EL (cell line): Measurements from ENCODE around the gene MEP1A.
"Not testable (repeated sequence)": the region's sequence is repeated elsewhere in the genome, so short reads cannot be mapped to it uniquely, and the experiment has no call there.

ENCODE experiments used
- DNase-seq: peaks from one replicate; pipeline ENCODE4 v3.0.0-alpha.2; 2016

Gene MEP1A

GRCh38 chr6:46838033-46838432, 44.8 kb downstream of the MEP1A start:
- DNase-seq = no peak

GRCh38 chr6:46842252-46842846, 49.2 kb downstream of the MEP1A start:
- DNase-seq = not testable (repeated sequence)

DNA sequence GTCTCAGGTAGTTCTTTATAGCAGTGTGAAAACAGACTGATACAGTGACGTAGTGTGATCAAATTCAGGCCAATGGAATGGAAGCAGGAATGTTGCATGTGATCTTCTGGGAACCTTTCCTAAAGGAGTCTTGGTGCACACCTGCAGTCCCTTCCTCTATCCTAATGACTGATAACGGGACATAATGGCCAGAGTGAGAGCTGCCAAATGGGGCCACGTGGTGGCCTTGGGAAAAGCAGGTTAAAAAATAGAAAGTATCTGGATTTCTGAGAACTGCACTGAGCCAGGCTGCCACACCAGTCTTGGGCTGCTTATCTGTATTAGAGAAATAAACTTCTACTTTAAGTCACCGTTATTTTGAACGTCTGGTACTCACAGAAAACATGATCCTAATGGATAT, 51.9 kb downstream of the MEP1A start:
- DNase-seq = no peak

DNA sequence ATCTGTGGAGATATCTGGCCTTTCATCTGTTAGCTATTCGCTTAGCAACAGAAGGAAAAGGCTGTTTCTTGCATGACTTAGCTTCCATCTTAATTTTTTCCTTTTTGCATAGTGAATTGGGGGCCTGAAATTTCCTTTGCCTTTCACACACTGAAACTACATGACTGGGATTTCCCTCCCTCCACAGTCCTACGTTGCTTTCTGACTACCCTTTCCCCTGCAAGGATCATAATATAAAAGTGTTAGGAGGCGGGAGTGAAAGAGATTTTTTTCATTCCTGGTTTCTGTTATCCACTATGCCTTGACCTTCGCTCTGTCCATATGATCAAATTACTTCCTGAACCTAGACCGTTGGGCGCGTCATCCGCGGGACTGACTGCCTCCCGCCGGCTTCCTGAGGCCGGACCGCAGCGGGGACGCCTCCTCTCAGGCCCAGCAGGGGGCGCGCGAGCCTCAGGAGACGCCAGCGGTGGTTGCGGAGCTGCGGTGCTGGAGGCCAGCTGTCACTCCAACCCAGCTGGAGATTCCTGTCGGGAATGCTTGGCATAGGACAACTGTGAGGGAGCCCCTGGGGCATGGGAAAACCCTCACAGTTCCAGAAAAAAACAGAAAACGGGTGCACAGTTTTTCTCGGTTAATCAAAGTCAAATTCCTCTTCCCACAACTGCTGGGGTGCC, 55.6 kb downstream of the MEP1A start:
- DNase-seq = peak; percentile 81

DNA sequence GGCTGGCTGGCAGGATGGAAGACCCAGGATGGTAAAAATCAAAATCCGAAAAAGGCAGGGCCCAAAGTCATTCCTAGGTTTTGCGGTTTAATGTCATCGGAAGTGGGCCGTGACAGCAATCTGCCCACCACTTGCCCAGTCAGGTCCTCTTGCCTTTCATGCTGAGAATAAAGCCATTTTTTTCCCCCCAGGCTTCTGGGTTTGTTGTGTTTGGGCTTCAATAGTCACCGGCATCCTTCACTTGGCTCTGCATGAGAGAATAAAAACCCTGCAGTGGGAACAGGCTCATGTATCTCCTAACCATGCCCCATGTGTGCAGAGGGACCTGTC, 56.1 kb downstream of the MEP1A start:
- no peak for DNase-seq

GRCh38 chr6:46850792-46851191, 57.6 kb downstream of the MEP1A start:
- no peak for DNase-seq

DNA sequence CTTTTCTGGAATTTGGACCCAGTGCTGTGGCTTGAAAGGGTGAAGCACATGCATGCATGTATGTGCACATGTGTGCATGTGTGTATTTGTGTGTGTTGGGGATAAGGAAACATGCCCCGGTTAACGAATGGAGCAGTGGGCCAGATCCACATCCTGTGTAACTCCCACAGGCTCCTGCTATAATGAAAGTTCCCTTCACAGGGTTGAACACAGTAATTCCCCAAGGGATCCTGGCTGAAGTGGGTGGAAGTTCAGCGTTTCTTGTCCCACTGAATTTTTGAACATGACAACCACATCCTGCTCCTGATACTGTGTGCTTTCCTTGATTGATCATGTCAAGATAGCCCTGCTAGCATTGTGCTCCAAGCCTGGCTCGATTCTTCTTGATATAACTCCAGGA, 58.4 kb downstream of the MEP1A start:
- not testable (repeated sequence) for DNase-seq

DNA sequence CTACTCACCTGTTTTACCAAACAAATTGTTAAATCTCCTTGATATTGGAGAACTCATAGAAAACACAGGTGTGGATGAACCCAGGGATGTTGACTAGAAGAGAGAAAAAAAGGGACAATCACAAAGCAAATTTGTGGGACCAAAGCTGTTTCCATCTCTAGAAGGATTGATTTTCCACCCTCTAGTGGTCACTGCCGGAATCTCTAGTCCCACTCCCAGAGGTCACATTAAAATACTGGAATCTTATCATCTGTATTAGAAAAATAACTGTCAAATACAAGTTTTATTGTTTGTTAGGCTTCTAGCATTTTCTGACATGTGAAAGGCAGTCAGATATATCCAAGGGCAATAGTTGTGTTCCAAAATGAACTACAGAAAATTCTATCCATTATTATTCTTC, 62.8 kb downstream of the MEP1A start:
- peak; percentile 31 for DNase-seq

GRCh38 chr6:46862381-46862780, 69.2 kb downstream of the MEP1A start:
- DNase-seq = no peak

DNA sequence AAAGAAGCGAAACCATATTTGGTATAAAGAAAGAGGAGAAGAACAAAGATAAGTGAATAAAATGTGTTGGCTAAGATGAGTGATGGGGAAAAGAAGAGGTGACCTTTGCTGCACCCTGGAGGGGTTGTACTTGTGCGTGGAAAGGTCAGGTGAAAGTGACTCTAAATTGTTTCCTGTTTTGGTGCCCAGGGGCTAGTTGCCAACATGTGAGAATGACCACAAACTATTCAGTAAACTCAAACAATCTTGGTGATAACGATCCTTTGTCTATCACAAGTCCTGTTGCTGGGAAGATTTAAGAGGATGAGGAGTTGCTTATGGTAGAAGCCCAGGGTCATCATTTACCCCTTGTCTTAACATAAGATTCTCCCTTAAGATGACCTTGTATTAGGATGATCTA, 70.6 kb downstream of the MEP1A start:
- DNase-seq = no peak

DNA sequence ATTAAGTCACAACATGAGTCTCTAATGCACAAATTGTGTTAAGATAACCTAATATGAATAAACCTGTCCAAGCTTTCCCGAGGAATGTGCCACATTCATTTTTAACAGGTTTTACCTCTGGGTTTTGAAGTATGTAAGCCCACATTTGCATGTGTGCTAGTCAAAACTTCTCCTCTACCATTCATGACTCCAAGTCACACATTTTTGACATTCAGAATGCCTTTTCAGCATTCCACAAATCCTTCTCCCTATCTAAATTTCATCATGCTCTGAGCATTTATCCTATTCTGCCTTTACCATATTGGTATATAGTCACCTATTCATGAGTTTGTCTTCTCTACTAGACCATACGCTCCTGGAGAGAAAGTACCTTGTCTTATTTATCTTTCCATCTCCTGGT, 72.0 kb downstream of the MEP1A start:
- no peak for DNase-seq

DNA sequence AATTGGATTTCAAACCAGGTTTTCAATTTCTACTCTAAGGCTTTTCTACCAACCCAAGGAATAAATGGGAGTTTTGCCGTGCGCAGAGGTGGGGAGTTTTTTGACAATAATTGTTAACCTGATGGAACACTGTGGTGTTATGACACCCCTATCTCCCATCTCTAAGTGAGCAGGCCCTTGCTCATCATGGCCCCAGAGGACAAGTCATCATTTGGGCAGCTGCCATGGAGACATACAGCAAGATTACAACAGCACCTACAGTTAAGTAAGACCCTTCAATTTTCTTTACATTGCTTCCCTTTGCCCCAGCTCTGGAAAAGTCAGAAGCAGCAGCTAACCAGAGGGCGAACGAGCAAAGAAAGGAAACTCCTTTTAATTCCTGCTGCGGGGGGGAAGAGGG, 74.2 kb downstream of the MEP1A start:
- peak; percentile 11 for DNase-seq

DNA sequence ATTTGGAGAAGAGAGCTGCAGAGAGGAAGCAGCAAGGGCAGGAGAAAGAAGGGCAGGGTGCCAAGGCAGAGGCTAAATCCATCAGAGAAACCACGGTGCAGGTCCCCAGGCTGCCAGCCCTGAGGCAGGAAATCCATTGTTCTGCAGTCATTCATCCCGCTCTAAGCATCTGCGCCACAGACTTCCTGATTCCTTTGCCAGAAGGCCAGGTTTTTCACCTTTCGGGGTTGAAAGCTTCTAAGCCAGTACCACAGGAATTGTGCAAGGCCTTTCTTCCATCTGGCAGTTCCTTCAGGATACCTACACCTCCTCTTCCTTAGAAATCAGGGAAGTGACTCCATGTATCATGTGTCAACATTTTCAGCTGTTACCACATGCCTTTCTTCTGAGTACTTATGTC, 82.9 kb downstream of the MEP1A start:
- peak; percentile 85 for DNase-seq

DNA sequence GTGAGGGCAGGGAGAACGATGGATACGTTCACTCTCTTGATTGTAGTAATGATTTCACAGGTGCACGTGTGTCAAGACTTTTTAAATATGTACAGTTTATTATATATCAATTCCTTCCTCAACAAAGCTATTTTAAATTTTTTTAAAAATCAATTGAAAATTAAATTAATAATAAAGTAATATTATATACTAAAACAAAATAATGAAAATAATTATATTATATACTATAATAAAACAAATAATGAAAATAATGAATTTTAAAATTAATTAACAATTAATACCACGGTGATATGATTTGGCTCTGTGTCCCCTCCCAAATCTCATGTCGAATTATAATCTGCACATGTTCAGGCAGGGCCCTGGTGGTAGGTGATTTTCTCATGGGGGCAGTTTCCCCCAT, 85.8 kb downstream of the MEP1A start:
- DNase-seq = no peak

DNA sequence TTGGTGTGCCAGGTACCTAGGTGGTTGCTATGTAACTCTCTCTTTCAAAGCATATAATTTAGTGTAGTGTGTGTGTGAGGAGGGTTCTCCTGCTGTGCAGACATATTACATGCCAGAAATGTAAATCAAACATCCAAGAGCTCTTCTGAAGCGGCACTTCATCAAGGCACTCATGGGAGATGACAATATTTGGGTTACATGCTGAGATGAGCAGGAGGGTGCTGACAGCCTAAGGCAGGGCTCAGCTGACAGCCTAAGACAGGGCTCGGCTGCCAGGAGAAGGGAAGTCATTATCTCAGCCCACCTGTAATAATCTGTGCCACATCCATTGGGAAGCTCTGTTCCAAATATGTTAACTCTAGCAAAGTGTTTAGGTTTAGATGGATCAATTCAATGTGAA, 89.5 kb downstream of the MEP1A start:
- no peak for DNase-seq

DNA sequence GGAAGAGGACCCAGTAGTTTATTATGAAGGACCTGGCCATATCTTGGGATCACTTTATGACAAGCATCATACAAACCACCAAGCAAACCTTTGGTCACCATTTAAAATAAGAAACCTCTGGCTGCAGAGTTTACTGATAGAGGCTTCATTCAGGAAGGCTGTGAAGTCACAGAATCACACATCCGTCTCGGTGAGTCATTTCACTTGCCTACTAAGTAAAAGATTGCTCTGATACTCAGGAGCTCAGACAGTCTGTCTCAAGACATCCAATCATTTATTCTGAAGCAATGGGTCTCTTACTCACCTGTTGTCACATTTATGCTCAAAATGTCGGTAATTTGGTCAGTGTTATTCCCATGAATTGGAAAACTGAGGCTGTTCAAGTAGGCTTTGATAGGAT, 94.8 kb downstream of the MEP1A start:
- peak; percentile 52 for DNase-seq

- peak; percentile 75 for DNase-seq
Measured at GRCh38 chr6:46888578-46888977, 95.4 kb downstream of the MEP1A start.
